Stomach (tissue), 9 donors: ENCODE measurements around the gene STAB1. TPM values are rescaled to one million over a fixed set of nuclear protein-coding genes. Genes with fewer than 3 reads are reported as not detected.

ENCODE experiments used
- DNase-seq, 2 donors: peaks; one replicate each; pipeline versions ENCODE4 v3.0.0 to v3.0.0-alpha.2; 2013 to 2019
- H3K27ac ChIP-seq, 5 donors: fragments of 200-600 bp in 4 of 5; sonication (generic) in 4 of 5; one replicate each; pipeline ENCODE4 v1.5.1; 2013 to 2019; ENCODE audit warnings: mild to moderate bottlenecking in 1 of 5, moderate library complexity in 1 of 5
- H3K27me3 ChIP-seq, 3 donors: fragments of 200-600 bp; sonication (generic); one replicate each; pipeline ENCODE4 v1.5.1; 2017 to 2019; ENCODE audit warnings: mixed run types in 1 of 3
- H3K36me3 ChIP-seq, 4 donors: fragments of 200-600 bp; sonication (generic); 1 replicate in 3 of 4; 2 replicates in 1 of 4; pipeline ENCODE4 v1.5.1; 2016 to 2019
- H3K4me1 ChIP-seq, 4 donors: fragments of 200-600 bp; sonication (generic); one replicate each; pipeline ENCODE4 v1.5.1; 2016 to 2019
- H3K4me3 ChIP-seq, 4 donors: fragments of 200-600 bp; sonication (generic) in 3 of 4; one replicate each; pipeline ENCODE4 v1.5.1; 2016 to 2019; ENCODE audit warnings: mild to moderate bottlenecking in 1 of 4
- H3K9me3 ChIP-seq, 4 donors: fragments of 200-600 bp; sonication (generic); one replicate each; pipeline ENCODE4 v1.5.1; 2016 to 2019
- CTCF ChIP-seq, 7 experiments: fragments of 450-650 bp in 4 of 7; fragments of 200-600 bp in 3 of 7; sonication (generic) in 3 of 7; IDR thresholded peaks; one replicate each; pipeline ENCODE4 v1.5.1; 2016 to 2019; ENCODE audit warnings: antibody characterized with exemption in 7 of 7, control low read depth in 2 of 7, mild to moderate bottlenecking in 1 of 7
- EP300 ChIP-seq: sonication (generic); formaldehyde crosslinking; IDR thresholded peaks from one replicate; pipeline ENCODE4 v1.6.1; 2017; ENCODE audit warnings: antibody characterized with exemption
- POLR2A ChIP-seq, 4 donors: fragments of 450-650 bp; IDR thresholded peaks; one replicate each; pipeline ENCODE4 v1.6.1; 2016; ENCODE audit warnings: antibody characterized with exemption in 4 of 4, control low read depth in 2 of 4, mild to moderate bottlenecking in 1 of 4, moderate library complexity in 1 of 4
- POLR2AphosphoS5 ChIP-seq, 3 donors: sonication (generic); formaldehyde crosslinking; IDR thresholded peaks; one replicate each; pipeline ENCODE4 v1.6.1; 2016; ENCODE audit warnings: antibody characterized with exemption in 3 of 3
- WGBS, 5 donors: extraction: QIAGEN DNeasy Blood & Tissue Kit in 3 of 5; methylation state at CpG; one replicate each; pipeline versions ENCODE4 v1.1.5 to v1.1.7; 2013 to 2018; 5-methylcytosine and 5-hydroxymethylcytosine counted together
- intact Hi-C: fragments of 100-400 bp; cut with DNase I; formaldehyde crosslinking; loops from one replicate; pipeline ENCODE4 v1.15.1; 2023; ENCODE audit warnings: low total_unique reads
- polyA plus RNA-seq, 3 donors: library from polyadenylated mRNA; stranded (reverse); fragments of 200-250 nt; gene quantifications; one replicate each; pipeline ENCODE4 v1.2.3, GENCODE V29; 2013
- total RNA-seq, 5 donors: library from RNA; depleted of rRNA; stranded (reverse); fragments of >200 nt; gene quantifications; one replicate each; pipeline versions ENCODE4 v1.1.0 to v1.2.3, GENCODE V29; 2014 to 2016
- donor health status: healthy with polysubstance abuse.
- donor health status: Bipolar disorder and iron deficiency.
- donor health status: healthy.

Gene STAB1
- total and polyA plus RNA-seq, 8 donors: 33.7 to 295 (median 62.8) TPM

- intact Hi-C loops: no loop called here
- H3K9me3 ChIP-seq: no peaks in the 10 kb centered on the region
- peak within 1 kb of the TSS; percentile 81 to 94 (median 90) for H3K27ac ChIP-seq
- peaks cover 18 to 33% (median 32%) of the 10 kb centered on the region in 4 donors for H3K36me3 ChIP-seq
- peaks cover 31 to 49% (median 45%) of the 10 kb centered on the region in 4 donors for H3K4me1 ChIP-seq
- H3K27me3 ChIP-seq: no peaks in the 10 kb centered on the region
- WGBS, 5 donors: 0 to 1% (median 1%) methylated on average over 36 to 86 of the region's 86 CpGs
- peak; percentile 95 to 96 for DNase-seq
- peak within 1 kb of the TSS; percentile 79 to 97 (median 88) for H3K4me3 ChIP-seq
- no peak for TF ChIP-seq CTCF (IDR thresholded peaks at IDR 0.05)
- no peak for TF ChIP-seq EP300
- TF ChIP-seq POLR2AphosphoS5 (IDR thresholded peaks at IDR 0.05): peak; percentile 21 to 87 (median 71)
- TF ChIP-seq POLR2A (IDR thresholded peaks at IDR 0.05): peak in 1 of 4 donors; percentile 36
These were observed 39.6 kb upstream of the STAB1 start, which contains the start of gene NISCH for GRCh38 chr3:52455283-52456168. Gene NISCH, plus strand, starts transcription at chr3:52455604. Its CDS starts 38 bp downstream, at chr3:52455642.

- intact Hi-C loops: no loop called here
- WGBS, 5 donors: 3 to 17% (median 10%) methylated on average over 13 of the region's 13 CpGs
- no peak for TF ChIP-seq POLR2AphosphoS5 (IDR thresholded peaks at IDR 0.05)
- TF ChIP-seq EP300: no peak
- TF ChIP-seq CTCF (IDR thresholded peaks at IDR 0.05): no peak
- no peak for TF ChIP-seq POLR2A (IDR thresholded peaks at IDR 0.05)
- Histone ChIP-seq H3K27me3 (no peaks in the 10 kb centered on the region), H3K36me3 (peaks cover 18 to 40% (median 39%) of the 10 kb centered on the region in 4 donors), H3K4me1 (peaks cover 31 to 50% (median 46%) of the 10 kb centered on the region in 4 donors), H3K9me3 (no peaks in the 10 kb centered on the region), H3K27ac (peak overlapping the region; percentile 81 to 94 (median 90)), H3K4me3 (peak overlapping the region; percentile 79 to 97 (median 88))
- DNase-seq: peak in 1 of 2 donors; percentile 72
These were observed 38.9 kb upstream of the STAB1 start for GRCh38 chr3:52456169-52456799.

GRCh38 chr3:52456800-52457183, 38.3 kb upstream of the STAB1 start:
- Histone ChIP-seq H3K36me3 (peaks cover 18 to 46% (median 44%) of the 10 kb centered on the region in 4 donors), H3K4me1 (peaks cover 31 to 51% (median 48%) of the 10 kb centered on the region in 4 donors), H3K27me3 (no peaks in the 10 kb centered on the region), H3K9me3 (no peaks in the 10 kb centered on the region), H3K4me3 (peak overlapping the region; percentile 79 to 97 (median 88)), H3K27ac (peak overlapping the region; percentile 81 to 94 (median 90))
- WGBS, 5 donors: 68 to 80% (median 75%) methylated on average over 5 of the region's 5 CpGs
- TF ChIP-seq POLR2AphosphoS5 (IDR thresholded peaks at IDR 0.05): no peak
- TF ChIP-seq EP300: no peak
- no peak for TF ChIP-seq POLR2A (IDR thresholded peaks at IDR 0.05)
- no peak for TF ChIP-seq CTCF (IDR thresholded peaks at IDR 0.05)
- intact Hi-C loops: no loop called here
- DNase-seq: peak in 1 of 2 donors; percentile 26

- Histone ChIP-seq H3K9me3 (no peaks in the 10 kb centered on the region), H3K27ac (no peak overlapping the region), H3K4me3 (no peak overlapping the region), H3K27me3 (no peaks in the 10 kb centered on the region), H3K4me1 (peaks cover 31 to 57% (median 47%) of the 10 kb centered on the region in 4 donors), H3K36me3 (peaks cover 18 to 59% (median 57%) of the 10 kb centered on the region in 4 donors)
- WGBS, 5 donors: 75 to 79% (median 77%) methylated on average over 6 of the region's 6 CpGs
- no peak for DNase-seq
- intact Hi-C loops: no loop called here
- TF ChIP-seq CTCF (IDR thresholded peaks at IDR 0.05) (no peak), EP300 (no peak), POLR2A (IDR thresholded peaks at IDR 0.05) (no peak), POLR2AphosphoS5 (IDR thresholded peaks at IDR 0.05) (no peak)
These were observed 36.9 kb upstream of the STAB1 start for GRCh38 chr3:52458031-52458760.
